NT2/D1 (cell line): Measurements from ENCODE around the gene OR56A1.

Experiments used
- SUZ12 ChIP-seq: IDR thresholded peaks from 2 replicates; pipeline ENCODE4 v1.6.1; 2011; ENCODE audit not compliant: insufficient read length, insufficient read depth; ENCODE audit errors: extremely low read depth
- YY1 ChIP-seq: IDR thresholded peaks from 2 replicates; pipeline ENCODE4 v1.6.1; 2011; ENCODE audit not compliant: insufficient read length, insufficient read depth

DNA sequence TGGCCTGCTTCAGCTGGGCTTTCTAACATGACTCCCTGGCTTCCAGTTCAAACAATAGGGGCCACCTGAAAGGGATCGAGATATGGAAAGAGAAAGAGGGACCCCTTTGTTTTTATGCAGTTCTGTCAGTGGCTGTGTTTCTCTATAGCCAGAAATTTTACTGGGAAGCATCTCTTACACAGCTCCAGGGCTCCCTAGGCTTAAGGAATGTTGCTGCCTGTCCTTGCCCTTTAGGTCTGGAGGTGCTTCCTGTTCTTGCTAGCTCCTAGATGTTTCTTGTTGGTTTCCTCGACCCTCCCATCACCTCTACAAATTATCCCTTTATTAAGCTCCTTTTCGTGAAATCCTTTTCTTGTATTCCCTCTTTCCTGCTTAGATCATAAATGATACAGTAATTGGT lies 21.8 kb upstream of the OR56A1 start:
- TF ChIP-seq SUZ12 (no peak), YY1 (no peak)
